ENCODE results near the gene ELAVL2. TPM values are rescaled to one million over a fixed set of nuclear protein-coding genes. Genes with fewer than 3 reads are reported as not detected.

ELAVL2 gene
- not detected for polyA plus RNA-seq

DNA sequence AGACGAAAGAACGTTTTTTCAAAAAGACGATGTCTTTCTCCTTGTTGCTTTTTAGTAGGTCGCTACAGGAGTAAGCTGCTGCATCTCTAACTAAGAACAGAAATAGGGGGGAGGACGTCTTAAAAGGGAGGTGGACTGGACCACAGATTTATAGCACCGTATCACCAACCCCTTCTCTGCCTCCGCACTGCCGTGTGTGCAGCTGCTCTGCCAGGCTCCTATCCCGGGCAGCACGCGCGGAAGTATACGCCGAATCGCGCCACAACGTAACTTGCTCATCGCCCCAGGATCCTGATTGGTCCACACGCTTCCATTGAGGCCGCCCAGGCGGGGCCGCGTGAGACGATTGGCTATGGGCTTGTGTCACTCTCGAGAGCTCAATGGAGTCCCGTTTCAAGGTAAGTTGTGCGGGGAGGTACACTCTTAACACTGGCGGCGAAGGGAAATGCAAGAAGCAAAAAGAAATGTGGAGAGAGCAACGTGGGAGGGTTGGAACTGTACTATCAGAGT lies at the start of gene ELAVL2:
Gene ELAVL2, minus strand, starts transcription at position 121 of the 510 bp plus-strand sequence. CDS start 64,006 bp downstream, outside the sequence.
- H3K27me3 Mint-ChIP-seq, result peaks cover 22% of the 10 kb centered on the region
- H3K9me3 Mint-ChIP-seq, result peaks cover 0 to 12% (median 5%) of the 10 kb centered on the region in 3 donors
- no peaks in the 10 kb centered on the region for H3K4me1 Mint-ChIP-seq
- H3K27ac Mint-ChIP-seq, result no peak within 1 kb of the TSS
- H3K36me3 Mint-ChIP-seq, result no peaks in the 10 kb centered on the region
- no peak within 1 kb of the TSS for H3K4me3 Mint-ChIP-seq

DNA sequence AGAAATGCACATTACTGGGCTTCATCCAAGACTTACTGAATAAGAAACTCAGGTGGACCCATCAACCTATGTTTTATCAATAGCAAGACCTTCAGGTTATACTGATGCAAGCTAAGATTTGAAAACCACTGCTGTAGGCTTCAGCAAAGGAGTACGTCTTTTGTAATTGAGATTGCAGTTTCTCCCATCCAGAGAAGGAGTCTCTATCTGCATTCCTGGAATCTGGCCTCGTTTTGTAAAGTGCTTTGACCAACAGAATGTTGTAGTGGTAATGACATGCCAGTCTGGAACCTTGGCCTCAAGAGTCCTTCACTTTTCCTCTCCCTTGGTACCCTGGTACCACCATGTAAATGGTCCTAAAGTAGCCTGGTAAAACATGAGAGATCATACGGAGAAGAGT lies 32.2 kb upstream of the ELAVL2 start:
- H3K4me1 Mint-ChIP-seq, result no peaks in the 10 kb centered on the region
- no peaks in the 10 kb centered on the region for H3K36me3 Mint-ChIP-seq
- no peak overlapping the region for H3K4me3 Mint-ChIP-seq
- H3K27me3 Mint-ChIP-seq, result no peaks in the 10 kb centered on the region
- H3K27ac Mint-ChIP-seq, result no peak overlapping the region
- H3K9me3 Mint-ChIP-seq, result peaks cover 7 to 10% (median 8%) of the 10 kb centered on the region in 3 donors

DNA sequence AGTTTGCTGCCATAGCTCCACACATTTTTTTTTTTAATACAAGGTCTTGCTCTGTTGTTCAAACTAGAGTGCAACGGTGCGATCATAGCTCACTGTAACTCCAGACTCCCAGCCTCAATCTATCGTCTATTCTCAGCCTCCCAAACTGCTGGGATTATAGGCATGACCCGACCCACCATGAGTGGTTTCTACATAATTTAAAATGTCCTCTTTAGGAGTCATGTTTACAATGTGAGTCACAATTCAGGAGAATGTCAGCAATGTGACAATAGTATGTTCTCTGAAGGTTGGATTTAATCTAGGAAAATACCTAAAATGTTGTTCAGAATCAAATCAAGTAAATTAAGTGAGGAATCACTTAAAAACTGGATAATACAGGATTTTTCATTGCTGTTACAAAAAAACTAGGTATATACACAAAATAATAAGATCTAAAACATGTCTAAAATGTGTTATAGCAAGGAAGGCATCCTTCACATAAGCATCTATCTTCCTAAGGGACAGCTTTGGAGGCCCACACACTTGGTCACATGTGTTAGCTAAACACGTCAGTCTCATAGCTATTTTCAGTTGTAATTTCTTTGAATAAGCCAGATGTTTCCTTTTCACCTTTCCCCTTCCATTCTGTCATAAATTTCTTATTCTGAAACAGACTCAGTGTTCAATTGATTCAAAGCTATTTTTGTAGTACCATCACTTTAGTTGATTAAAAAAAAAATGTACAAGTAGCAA lies 30.0 kb upstream of the ELAVL2 start:
- Mint-ChIP-seq H3K36me3 (no peaks in the 10 kb centered on the region), H3K9me3 (peaks cover 6 to 8% (median 7%) of the 10 kb centered on the region in 3 donors), H3K4me1 (no peaks in the 10 kb centered on the region), H3K27me3 (peaks cover 3% of the 10 kb centered on the region), H3K4me3 (no peak overlapping the region), H3K27ac (no peak overlapping the region)

DNA sequence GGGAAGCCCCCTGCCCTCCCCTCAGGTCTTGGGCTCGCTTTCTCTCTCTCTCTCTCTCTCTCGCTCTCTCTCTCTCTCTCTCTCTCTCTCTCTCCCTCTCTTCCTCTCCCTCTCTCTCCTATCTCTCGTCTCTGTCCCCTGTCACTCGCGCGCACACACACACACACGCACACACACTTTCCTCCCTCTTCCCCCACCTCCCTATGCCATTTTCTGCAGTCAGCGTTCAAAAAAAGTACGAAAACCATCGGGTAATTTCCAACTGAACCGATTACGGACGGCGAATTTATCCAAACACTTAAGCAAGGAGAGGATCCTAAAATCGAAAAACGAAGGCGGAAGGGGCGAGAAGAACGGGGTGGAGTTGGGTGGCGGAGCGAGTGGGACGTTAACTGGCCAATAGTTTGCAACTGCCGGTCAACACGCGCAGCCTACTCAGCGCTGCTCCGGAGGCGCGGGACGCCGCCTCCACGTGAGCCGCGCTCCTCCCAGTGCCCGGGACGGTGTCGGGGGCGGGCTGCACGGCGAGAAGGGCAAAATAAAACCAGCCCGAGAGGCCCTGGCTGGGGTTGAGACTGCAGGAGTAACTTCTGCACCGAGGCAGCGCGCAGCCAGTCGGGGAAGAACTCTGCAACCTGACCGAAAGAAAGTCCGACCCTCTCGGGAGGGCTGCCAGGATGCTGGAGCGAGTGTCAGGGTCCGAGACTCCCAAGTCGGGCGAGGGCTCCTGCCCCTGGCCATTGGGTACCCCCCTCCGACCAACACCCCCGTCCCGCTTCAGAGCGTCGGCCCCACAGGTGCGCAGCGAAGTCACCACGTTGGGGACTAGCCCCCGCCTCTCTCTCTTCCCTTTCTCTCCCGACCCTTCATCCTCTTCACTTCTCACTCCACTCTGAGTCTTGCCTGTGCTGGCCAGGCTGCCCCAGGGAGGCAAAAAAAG lies 24.9 kb upstream of the ELAVL2 start:
- H3K9me3 Mint-ChIP-seq, result peaks cover 4 to 12% (median 5%) of the 10 kb centered on the region in 3 donors
- H3K4me3 Mint-ChIP-seq, result no peak overlapping the region
- peaks cover 6% of the 10 kb centered on the region for H3K27me3 Mint-ChIP-seq
- no peaks in the 10 kb centered on the region for H3K36me3 Mint-ChIP-seq
- peak overlapping the region in 1 of 3 donors; percentile 89 for H3K27ac Mint-ChIP-seq
- peaks cover 0 to 2% (median 0%) of the 10 kb centered on the region in 3 donors for H3K4me1 Mint-ChIP-seq

DNA sequence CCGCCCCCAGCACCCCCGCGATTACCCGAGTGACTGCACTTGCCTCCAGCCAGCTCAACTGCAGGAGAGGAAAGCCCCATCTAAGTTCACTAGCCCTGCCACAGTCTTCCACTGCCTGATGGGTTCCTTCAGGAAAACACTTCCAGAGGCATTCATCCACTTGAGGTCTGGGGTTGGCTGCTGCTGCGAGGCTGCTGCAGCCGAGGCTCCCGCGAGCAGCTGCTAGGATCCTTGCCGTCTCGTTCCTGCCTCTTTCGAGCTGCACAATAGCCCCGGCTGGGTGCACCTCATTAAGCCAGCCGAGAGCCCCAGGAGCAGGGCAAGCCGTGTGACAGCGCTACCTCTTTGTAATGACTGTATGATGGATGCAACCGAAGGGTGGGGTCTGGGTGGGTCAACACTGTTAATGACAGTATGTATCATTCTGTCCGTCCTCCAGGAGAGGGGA lies 24.2 kb upstream of the ELAVL2 start:
- Mint-ChIP-seq H3K27ac (no peak overlapping the region), H3K4me1 (peaks cover 0 to 2% (median 0%) of the 10 kb centered on the region in 3 donors), H3K27me3 (peaks cover 6% of the 10 kb centered on the region), H3K4me3 (no peak overlapping the region), H3K36me3 (no peaks in the 10 kb centered on the region), H3K9me3 (peaks cover 4 to 10% (median 5%) of the 10 kb centered on the region in 3 donors)

DNA sequence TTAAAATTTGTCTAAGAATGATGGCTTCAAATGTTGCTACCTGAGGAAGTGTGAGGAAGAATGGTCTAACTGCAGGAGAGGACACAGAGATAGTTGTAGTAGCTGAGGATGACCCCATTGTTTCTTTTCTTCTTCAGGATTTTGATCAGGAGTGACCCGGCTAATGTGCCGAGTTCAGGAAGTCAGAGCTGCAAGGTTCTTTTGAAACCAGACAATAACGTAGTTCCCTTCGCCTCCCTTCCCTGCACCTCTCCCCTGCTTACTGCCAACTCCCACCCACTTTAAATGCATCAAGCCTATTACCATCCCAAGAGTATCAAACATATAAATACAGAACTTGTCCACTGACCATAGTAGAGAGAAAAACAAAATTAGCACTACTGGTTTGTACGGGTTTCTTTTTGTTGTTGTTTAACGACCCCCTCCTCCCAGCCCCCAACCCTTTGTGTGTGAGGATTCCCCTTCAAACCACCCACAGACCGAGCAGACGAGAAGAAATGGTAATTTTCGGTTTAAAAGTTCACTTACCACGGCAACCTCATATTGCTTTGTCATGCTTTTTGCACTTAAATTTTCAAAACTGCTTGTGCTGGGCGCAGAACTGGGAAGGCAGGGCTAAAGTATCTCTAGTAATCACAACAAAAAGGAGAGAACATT lies 23.5 kb upstream of the ELAVL2 start:
- peaks cover 4 to 10% (median 5%) of the 10 kb centered on the region in 3 donors for H3K9me3 Mint-ChIP-seq
- H3K4me1 Mint-ChIP-seq, result peaks cover 0 to 2% (median 0%) of the 10 kb centered on the region in 3 donors
- H3K36me3 Mint-ChIP-seq, result no peaks in the 10 kb centered on the region
- H3K27ac Mint-ChIP-seq, result no peak overlapping the region
- peak overlapping the region in 1 of 4 donors; percentile 47 for H3K4me3 Mint-ChIP-seq
- H3K27me3 Mint-ChIP-seq, result peaks cover 6% of the 10 kb centered on the region

DNA sequence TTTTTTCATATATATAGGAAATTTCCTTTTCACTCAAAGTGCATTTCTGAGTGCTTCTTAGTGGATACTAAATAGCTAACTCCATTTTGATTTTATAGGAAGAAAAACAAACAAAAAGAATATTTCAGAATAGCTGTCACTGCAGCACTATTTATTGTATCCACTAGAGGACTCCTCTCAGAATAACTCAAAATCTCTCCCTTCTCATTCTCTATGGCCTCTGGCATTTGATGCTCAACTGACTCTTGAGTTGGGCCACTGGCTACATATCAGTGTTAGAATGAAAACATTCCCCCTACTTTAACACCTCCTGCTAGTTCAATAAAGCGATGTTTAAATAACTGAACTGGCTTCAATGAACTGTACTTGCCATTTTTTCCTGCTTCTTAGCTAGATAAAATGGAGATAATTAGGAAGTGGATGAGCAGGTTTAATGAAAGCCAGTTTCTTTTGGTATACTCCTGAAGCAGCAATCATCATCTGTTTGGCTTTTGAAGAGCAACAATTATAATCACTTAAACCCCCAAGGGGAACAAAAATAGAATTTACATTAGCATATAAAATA lies 16.6 kb upstream of the ELAVL2 start:
- no peaks in the 10 kb centered on the region for H3K9me3 Mint-ChIP-seq
- no peak overlapping the region for H3K4me3 Mint-ChIP-seq
- no peaks in the 10 kb centered on the region for H3K27me3 Mint-ChIP-seq
- no peaks in the 10 kb centered on the region for H3K36me3 Mint-ChIP-seq
- no peaks in the 10 kb centered on the region for H3K4me1 Mint-ChIP-seq
- no peak overlapping the region for H3K27ac Mint-ChIP-seq

DNA sequence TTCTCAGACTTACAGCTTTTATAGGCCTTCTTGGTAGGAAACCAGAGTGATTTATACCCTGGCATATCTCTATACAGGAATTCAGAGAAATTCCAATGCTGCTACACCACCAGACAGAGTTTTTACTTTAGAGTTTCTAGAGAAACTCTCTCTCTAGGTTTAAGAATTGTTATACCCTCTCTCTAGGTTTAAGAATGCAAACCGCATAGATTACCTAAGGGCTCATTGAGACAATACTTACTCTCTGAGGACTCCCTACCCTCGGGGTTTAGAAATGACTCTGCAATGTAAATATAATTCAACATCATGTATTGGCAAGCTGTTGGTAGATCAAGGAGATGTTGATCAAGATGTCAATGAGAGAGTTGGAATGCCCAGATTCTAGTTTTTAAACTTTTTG lies 15.3 kb upstream of the ELAVL2 start:
- Mint-ChIP-seq H3K4me1 (no peaks in the 10 kb centered on the region), H3K27ac (no peak overlapping the region), H3K4me3 (no peak overlapping the region), H3K9me3 (no peaks in the 10 kb centered on the region), H3K27me3 (no peaks in the 10 kb centered on the region), H3K36me3 (no peaks in the 10 kb centered on the region)

DNA sequence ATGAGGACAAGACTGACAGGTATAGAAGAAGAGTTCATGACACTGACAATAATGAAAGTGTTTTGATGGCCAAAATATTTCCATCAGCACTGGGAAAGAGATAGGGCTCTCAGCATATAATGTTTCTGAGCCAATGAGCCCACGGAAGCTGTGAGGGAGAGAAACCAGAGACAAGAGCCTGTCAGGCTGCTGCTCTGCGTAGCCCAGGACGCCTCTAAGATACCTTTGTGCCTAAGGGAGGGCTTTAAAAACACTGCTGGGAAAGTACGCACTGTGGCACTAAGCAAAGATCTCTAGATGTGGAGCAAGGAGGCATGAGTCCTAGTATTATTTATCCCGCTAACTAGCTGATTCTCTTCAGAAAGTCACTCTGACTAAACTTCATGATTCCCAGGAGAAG lies 11.0 kb upstream of the ELAVL2 start:
- H3K36me3 Mint-ChIP-seq, result no peaks in the 10 kb centered on the region
- H3K4me3 Mint-ChIP-seq, result no peak overlapping the region
- H3K4me1 Mint-ChIP-seq, result no peaks in the 10 kb centered on the region
- no peak overlapping the region for H3K27ac Mint-ChIP-seq
- H3K27me3 Mint-ChIP-seq, result peaks cover 1% of the 10 kb centered on the region
- H3K9me3 Mint-ChIP-seq, result peaks cover 0 to under 1% (median 0%) of the 10 kb centered on the region in 3 donors

DNA sequence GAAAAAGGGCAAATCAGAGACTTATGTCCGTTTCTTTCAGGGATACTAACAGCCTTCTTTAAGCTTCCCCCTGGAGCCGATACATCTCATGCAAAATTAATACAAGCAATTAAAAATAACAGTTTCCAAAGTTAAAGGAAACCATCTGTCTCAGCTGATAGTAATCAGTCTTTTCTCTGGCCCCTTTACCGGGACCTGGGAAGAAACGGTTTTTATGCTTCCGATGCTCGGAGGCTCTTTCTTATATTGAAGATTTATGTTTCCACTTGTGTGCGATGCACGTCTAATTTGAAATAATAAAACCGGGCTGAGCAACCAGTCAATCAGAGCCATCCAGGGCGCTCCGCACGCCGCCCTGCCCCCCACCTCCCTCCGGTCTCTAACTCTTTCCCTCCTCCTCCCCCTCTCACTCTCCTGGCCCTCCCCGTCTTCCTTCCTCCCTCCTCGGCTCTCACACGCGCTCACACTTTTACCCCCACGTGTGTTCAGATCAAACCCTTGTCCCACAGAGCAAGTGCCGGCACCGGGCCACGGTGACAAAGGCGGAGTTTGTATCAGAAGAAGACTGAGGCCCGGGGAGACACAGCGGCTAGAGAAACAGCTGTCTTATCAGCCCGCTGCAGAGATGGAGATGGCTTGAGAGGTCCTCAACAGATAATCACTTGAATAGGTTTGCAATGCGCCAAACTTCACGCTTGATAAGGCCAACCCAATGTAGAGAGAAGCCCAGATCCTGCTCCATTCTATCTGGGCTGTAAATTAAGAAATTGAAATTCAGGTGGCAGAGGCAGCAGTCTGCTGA lies 5.1 kb upstream of the ELAVL2 start:
- H3K27ac Mint-ChIP-seq, result no peak overlapping the region
- H3K36me3 Mint-ChIP-seq, result no peaks in the 10 kb centered on the region
- H3K9me3 Mint-ChIP-seq, result peaks cover 2 to 12% (median 4%) of the 10 kb centered on the region in 3 donors
- peaks cover 11% of the 10 kb centered on the region for H3K27me3 Mint-ChIP-seq
- H3K4me3 Mint-ChIP-seq, result no peak overlapping the region
- H3K4me1 Mint-ChIP-seq, result no peaks in the 10 kb centered on the region

DNA sequence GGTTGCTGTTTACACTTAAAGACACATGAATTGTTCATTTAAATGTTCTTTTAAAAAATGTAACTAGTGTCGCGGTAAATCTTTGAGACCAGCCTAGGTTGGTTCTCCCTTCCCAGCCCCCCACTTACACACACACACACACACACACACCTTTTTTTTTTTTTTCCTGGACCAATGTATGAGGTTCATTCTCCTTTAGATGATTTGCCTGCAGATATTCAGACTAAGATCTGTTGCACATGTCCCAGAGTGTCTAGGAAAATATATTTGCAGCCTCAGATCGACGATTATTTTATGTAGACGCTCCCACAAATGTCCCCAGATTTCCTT lies 4.4 kb upstream of the ELAVL2 start:
- no peak overlapping the region for H3K4me3 Mint-ChIP-seq
- peaks cover 11% of the 10 kb centered on the region for H3K27me3 Mint-ChIP-seq
- H3K36me3 Mint-ChIP-seq, result no peaks in the 10 kb centered on the region
- no peaks in the 10 kb centered on the region for H3K4me1 Mint-ChIP-seq
- H3K9me3 Mint-ChIP-seq, result peaks cover 2 to 12% (median 4%) of the 10 kb centered on the region in 3 donors
- no peak overlapping the region for H3K27ac Mint-ChIP-seq

DNA sequence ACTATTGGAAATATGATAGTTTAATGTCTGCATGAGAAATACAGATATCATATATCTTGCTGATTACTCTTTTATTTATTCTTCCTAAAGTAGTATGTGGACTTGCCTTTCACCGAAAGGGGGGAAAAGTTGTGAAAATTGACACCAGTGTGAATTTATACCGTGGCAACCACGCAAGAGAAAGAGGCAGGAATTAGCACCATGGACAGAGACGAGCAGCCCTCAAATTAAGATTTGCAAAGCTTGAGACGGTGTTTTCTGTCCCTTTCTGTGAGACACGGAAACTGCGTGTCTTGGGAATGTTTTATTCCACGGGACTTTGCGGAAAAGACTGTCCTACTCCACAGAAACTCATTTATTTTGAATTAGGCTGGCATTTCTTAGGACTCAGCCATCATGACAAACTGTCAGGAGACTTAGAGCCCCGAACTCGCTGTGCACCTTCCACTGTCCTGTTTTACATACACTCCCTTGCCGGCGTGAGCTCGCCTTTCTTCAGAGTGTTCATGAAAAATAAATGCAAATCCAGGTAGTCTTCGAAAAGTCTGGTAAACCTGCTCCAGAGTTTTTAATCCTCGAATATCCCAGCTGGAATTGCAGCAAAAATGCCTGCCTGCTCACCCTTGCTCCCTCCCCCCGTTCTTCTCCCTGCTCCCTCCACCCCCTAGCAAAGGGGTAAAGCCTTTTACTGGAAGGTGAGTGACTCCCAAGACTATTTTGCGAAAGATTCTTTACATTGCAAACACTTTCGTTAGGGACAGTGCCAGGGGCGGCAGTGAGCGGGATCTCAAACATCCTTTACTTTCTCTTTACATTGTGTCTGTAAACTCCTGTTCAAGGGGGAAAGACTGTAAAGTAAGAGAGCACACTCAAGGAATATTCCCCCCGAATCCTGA lies 3.8 kb upstream of the ELAVL2 start:
- no peaks in the 10 kb centered on the region for H3K36me3 Mint-ChIP-seq
- H3K27ac Mint-ChIP-seq, result no peak overlapping the region
- no peak overlapping the region for H3K4me3 Mint-ChIP-seq
- H3K9me3 Mint-ChIP-seq, result peaks cover 2 to 12% (median 4%) of the 10 kb centered on the region in 3 donors
- peaks cover 11% of the 10 kb centered on the region for H3K27me3 Mint-ChIP-seq
- H3K4me1 Mint-ChIP-seq, result no peaks in the 10 kb centered on the region

DNA sequence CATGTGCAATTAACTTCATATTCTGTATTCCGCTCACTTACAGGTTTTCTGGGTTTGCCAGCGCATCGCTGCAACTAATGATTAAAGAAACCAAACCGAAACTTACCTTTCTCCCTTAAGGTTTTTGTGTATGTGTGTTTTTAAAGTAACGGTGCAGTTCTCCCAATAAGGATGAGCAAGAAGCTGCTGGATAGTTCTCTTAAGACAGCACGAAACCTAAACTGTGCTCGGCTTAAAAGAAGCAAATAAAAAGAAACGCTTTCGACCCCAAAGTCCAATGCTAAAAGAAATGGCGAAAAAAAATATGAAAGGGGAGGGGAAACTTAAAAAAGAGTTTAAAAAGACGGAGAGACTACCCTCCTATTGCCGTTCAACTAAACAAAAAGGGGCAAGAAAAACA lies 340 bp downstream of the ELAVL2 start:
- Mint-ChIP-seq H3K4me1 (no peaks in the 10 kb centered on the region), H3K36me3 (no peaks in the 10 kb centered on the region), H3K27me3 (peaks cover 25% of the 10 kb centered on the region), H3K9me3 (peaks cover 0 to 12% (median 5%) of the 10 kb centered on the region in 3 donors), H3K27ac (no peak overlapping the region), H3K4me3 (no peak overlapping the region)
